Tibial artery (tissue), 4 donors: Measurements from ENCODE around the gene IGSF9.

Experiments
- DNase-seq, 2 donors: peaks; one replicate each; pipeline ENCODE4 v3.0.0-alpha.2; 2019
- H3K27ac ChIP-seq, 2 donors: fragments of 200-600 bp; sonication (generic) in 1 of 2; 1 replicate in 1 of 2; 2 replicates in 1 of 2; pipeline ENCODE4 v1.5.1; 2018 to 2019; ENCODE audit warnings: mild to moderate bottlenecking in 1 of 2
- H3K27me3 ChIP-seq, 2 donors: fragments of 200-600 bp; sonication (generic) in 1 of 2; one replicate each; pipeline versions ENCODE4 v1.5.1 to v1.6.0; 2016 to 2019
- H3K36me3 ChIP-seq, 3 donors: fragments of 200-600 bp; sonication (generic) in 2 of 3; one replicate each; pipeline ENCODE4 v1.5.1; 2016 to 2019; ENCODE audit warnings: mild to moderate bottlenecking in 2 of 3
- H3K4me1 ChIP-seq, 4 donors: fragments of 200-600 bp; sonication (generic) in 2 of 4; 1 replicate in 3 of 4; 2 replicates in 1 of 4; pipeline ENCODE4 v1.5.1; 2016 to 2019
- H3K4me3 ChIP-seq, 2 donors: fragments of 200-600 bp; sonication (generic) in 1 of 2; 1 replicate in 1 of 2; 2 replicates in 1 of 2; pipeline ENCODE4 v1.5.1; 2018 to 2019; ENCODE audit warnings: mild to moderate bottlenecking in 2 of 2
- H3K9me3 ChIP-seq, 3 donors: fragments of 200-600 bp; sonication (generic) in 1 of 3; one replicate each; pipeline ENCODE4 v1.5.1; 2016 to 2019
- CTCF ChIP-seq, 2 experiments: fragments of 200-600 bp in 1 of 2; fragments of 450-650 bp in 1 of 2; IDR thresholded peaks; one replicate each; pipeline ENCODE4 v1.5.1; 2017 to 2019; ENCODE audit warnings: antibody characterized with exemption in 2 of 2, mild to moderate bottlenecking in 1 of 2, moderate library complexity in 1 of 2
- intact Hi-C: fragments of 100-400 bp; cut with DNase I; formaldehyde crosslinking; loops from one replicate; pipeline ENCODE4 v1.15.0; 2023; ENCODE audit warnings: low total_unique reads

IGSF9 gene

GRCh38 chr1:159951551-159951950 lies 6.1 kb upstream of the IGSF9 start:
- no peak for TF ChIP-seq CTCF (IDR thresholded peaks at IDR 0.05)
- H3K4me3 ChIP-seq: no peak overlapping the region
- no peaks in the 10 kb centered on the region for H3K9me3 ChIP-seq
- peaks cover 0 to 27% of the 10 kb centered on the region in 2 donors for H3K27me3 ChIP-seq
- no peak overlapping the region for H3K27ac ChIP-seq
- intact Hi-C loops: no loop called here
- no peaks in the 10 kb centered on the region for H3K36me3 ChIP-seq
- peak; percentile 58 to 72 for DNase-seq
- H3K4me1 ChIP-seq: peaks cover 0 to 3% (median 0%) of the 10 kb centered on the region in 4 donors

GRCh38 chr1:159951016-159951415 lies 5.6 kb upstream of the IGSF9 start:
- H3K27ac ChIP-seq: no peak overlapping the region
- DNase-seq: no peak
- no peak for TF ChIP-seq CTCF (IDR thresholded peaks at IDR 0.05)

GRCh38 chr1:159949981-159950381 lies 4.6 kb upstream of the IGSF9 start:
- intact Hi-C loops: no loop called here
- TF ChIP-seq CTCF (IDR thresholded peaks at IDR 0.05): no peak
- DNase-seq: peak; percentile 6 to 25
- Histone ChIP-seq H3K9me3 (no peaks in the 10 kb centered on the region), H3K4me3 (no peak overlapping the region), H3K4me1 (peaks cover 0 to 14% (median 11%) of the 10 kb centered on the region in 4 donors), H3K36me3 (no peaks in the 10 kb centered on the region), H3K27ac (no peak overlapping the region), H3K27me3 (peaks cover 0 to 30% of the 10 kb centered on the region in 2 donors)

More at GRCh38 chr1:159951016-159951415, 5.6 kb upstream of the IGSF9 start:
- intact Hi-C loops: no loop called here
- H3K4me1 ChIP-seq: peaks cover 0 to 3% (median under 1%) of the 10 kb centered on the region in 4 donors
- no peaks in the 10 kb centered on the region for H3K36me3 ChIP-seq
- H3K27me3 ChIP-seq: peaks cover 0 to 27% of the 10 kb centered on the region in 2 donors
- no peaks in the 10 kb centered on the region for H3K9me3 ChIP-seq
- H3K4me3 ChIP-seq: no peak overlapping the region

- Histone ChIP-seq H3K9me3 (no peaks in the 10 kb centered on the region), H3K4me3 (no peak overlapping the region), H3K27ac (no peak overlapping the region), H3K4me1 (peaks cover 0 to 19% (median 12%) of the 10 kb centered on the region in 4 donors), H3K36me3 (no peaks in the 10 kb centered on the region), H3K27me3 (peaks cover 0 to 37% of the 10 kb centered on the region in 2 donors)
- TF ChIP-seq CTCF (IDR thresholded peaks at IDR 0.05): no peak
- peak in 1 of 2 donors; percentile 21 for DNase-seq
- intact Hi-C loops: no loop called here
Measured at GRCh38 chr1:159949123-159949522, 3.7 kb upstream of the IGSF9 start.

- Histone ChIP-seq H3K27me3 (peaks cover 0 to 37% of the 10 kb centered on the region in 2 donors), H3K4me1 (peaks cover 0 to 19% (median 12%) of the 10 kb centered on the region in 4 donors), H3K9me3 (no peaks in the 10 kb centered on the region), H3K4me3 (no peak overlapping the region), H3K36me3 (no peaks in the 10 kb centered on the region), H3K27ac (no peak overlapping the region)
- no peak for TF ChIP-seq CTCF (IDR thresholded peaks at IDR 0.05)
- DNase-seq: peak in 1 of 2 donors; percentile 10
- intact Hi-C loops: no loop called here
Measured at GRCh38 chr1:159947942-159948341, 2.5 kb upstream of the IGSF9 start.
